Chondrocyte (in vitro differentiated cells): ENCODE data around the gene ATP11A. TPM values are rescaled to one million over a fixed set of nuclear protein-coding genes. Genes with fewer than 3 reads are reported as not detected.

Experiments used
- DNase-seq: peaks from one replicate; pipeline ENCODE4 v3.0.0; 2021; ENCODE audit warnings: mixed read lengths, low spot score
- H3K27ac Mint-ChIP-seq: one replicate; pipeline ENCODE4 v1.8.0; 2021; ENCODE audit warnings: mild to moderate bottlenecking, moderate library complexity, mixed read lengths; ENCODE audit not compliant: unreplicated experiment
- H3K27me3 Mint-ChIP-seq: 2 replicates; pipeline ENCODE4 v1.8.0; 2021; ENCODE audit warnings: low read depth, mixed read lengths
- H3K36me3 Mint-ChIP-seq: 2 replicates; pipeline ENCODE4 v1.8.0; 2021; ENCODE audit warnings: low read depth, mixed read lengths
- H3K4me1 Mint-ChIP-seq: 2 replicates; pipeline ENCODE4 v1.8.0; 2021; ENCODE audit warnings: low read depth, mild to moderate bottlenecking, mixed read lengths
- H3K4me3 Mint-ChIP-seq: one replicate; pipeline ENCODE4 v1.8.0; 2021; ENCODE audit warnings: mild to moderate bottlenecking, moderate library complexity, mixed read lengths; ENCODE audit not compliant: unreplicated experiment
- H3K9me3 Mint-ChIP-seq: 2 replicates; pipeline ENCODE4 v1.8.0; 2021; ENCODE audit warnings: low read depth, mixed read lengths
- total RNA-seq: library from RNA; stranded (reverse); gene quantifications from 3 replicates; pipeline ENCODE4 v1.2.1, GENCODE V29; 2021
- TF ChIP-seq, protein P1 (sequence below): fragments of 200-600 bp; sonication (generic); IDR thresholded peaks from 2 replicates; pipeline ENCODE4 v1.5.0; 2021; ENCODE audit warnings: antibody characterized with exemption, mild to moderate bottlenecking, moderate library complexity

ATP11A gene
- total RNA-seq, 1 donor from 2014 or later = 13.1 TPM

DNA sequence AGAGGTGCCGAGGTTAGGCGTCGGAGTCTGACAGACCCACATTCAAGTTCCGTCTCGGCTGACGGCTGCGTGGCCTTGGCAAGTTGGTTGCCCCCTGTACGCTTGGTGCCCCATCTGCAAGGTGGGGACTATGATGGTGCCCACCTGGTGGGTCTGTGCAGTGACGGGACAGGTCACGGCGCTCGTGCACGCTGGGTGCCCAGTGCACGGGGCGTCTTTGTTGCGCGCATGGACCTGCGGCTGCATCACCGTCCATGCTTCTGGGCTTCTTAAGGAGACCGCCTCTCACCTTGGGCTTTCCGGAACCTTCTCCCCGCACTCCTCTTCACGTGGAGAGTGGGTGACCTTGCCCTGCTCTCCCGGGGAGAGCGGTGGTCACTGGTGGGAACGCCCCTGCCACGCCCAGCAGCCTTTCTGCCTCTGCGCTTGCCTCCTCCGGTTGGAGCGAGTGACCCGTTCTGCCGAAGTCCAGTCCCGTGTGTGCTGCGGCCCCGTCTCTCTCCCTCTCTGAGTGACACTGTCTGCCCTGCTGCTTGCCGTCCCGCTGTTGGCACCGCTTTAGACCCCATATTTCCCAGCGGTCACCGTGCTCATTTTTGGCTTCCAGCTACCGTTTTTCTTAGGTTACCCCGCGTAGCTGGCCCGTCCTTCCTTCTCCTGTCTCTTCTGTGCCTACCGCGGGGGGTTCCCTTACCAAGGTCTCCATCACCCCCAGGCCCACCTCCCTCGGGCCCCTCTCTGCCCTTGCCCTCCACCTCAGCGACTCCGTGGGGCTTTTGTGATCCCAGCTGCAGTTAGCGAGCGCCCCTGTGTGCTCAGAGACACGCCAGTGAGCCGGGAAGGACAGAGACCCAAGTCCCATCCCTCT is 6.4 kb downstream of the ATP11A start:
- no peak overlapping the region for H3K27ac Mint-ChIP-seq
- no peak overlapping the region for H3K4me3 Mint-ChIP-seq
- no peaks in the 10 kb centered on the region for H3K9me3 Mint-ChIP-seq
- TF ChIP-seq, protein P1, sequence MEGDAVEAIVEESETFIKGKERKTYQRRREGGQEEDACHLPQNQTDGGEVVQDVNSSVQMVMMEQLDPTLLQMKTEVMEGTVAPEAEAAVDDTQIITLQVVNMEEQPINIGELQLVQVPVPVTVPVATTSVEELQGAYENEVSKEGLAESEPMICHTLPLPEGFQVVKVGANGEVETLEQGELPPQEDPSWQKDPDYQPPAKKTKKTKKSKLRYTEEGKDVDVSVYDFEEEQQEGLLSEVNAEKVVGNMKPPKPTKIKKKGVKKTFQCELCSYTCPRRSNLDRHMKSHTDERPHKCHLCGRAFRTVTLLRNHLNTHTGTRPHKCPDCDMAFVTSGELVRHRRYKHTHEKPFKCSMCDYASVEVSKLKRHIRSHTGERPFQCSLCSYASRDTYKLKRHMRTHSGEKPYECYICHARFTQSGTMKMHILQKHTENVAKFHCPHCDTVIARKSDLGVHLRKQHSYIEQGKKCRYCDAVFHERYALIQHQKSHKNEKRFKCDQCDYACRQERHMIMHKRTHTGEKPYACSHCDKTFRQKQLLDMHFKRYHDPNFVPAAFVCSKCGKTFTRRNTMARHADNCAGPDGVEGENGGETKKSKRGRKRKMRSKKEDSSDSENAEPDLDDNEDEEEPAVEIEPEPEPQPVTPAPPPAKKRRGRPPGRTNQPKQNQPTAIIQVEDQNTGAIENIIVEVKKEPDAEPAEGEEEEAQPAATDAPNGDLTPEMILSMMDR = no peak
- H3K36me3 Mint-ChIP-seq = peaks cover 2% of the 10 kb centered on the region
- no peak for DNase-seq
- H3K4me1 Mint-ChIP-seq = peaks cover 10% of the 10 kb centered on the region
- H3K27me3 Mint-ChIP-seq = no peaks in the 10 kb centered on the region

DNA sequence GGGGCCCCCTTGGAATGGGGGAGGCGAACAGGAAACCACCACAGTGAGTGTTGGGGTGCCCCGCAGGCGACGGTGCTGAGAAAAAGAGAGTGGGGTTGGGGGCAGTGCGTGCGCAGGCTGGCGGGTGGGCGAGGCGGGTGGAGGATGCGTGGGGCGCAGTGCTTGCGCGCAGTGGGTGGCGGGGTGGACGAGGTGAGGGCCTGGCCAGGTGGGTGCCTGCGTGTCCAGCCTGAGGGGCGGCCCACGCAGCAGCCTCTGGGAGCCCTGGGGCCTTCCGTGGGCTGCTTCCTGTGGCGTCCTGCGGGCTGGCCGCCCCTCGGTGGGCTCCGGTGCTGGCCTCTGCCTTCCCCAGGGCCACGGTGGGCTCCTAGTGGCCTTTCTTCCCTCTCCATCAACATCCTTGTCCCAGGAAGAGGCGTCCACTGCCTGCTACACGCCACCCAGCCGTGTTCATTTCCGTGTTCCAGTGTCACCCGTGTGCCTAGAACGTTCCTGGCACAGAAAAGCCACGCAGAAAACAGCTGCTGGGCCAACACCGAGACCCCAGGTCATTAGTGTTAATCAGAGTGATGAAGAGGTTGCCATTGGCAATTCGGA is 7.1 kb downstream of the ATP11A start:
- H3K27me3 Mint-ChIP-seq = no peaks in the 10 kb centered on the region
- H3K36me3 Mint-ChIP-seq = peaks cover 2% of the 10 kb centered on the region
- H3K9me3 Mint-ChIP-seq = no peaks in the 10 kb centered on the region
- no peak overlapping the region for H3K27ac Mint-ChIP-seq
- H3K4me1 Mint-ChIP-seq = peaks cover 3% of the 10 kb centered on the region
- DNase-seq = no peak
- TF ChIP-seq, protein P1 = no peak
- H3K4me3 Mint-ChIP-seq = no peak overlapping the region

DNA sequence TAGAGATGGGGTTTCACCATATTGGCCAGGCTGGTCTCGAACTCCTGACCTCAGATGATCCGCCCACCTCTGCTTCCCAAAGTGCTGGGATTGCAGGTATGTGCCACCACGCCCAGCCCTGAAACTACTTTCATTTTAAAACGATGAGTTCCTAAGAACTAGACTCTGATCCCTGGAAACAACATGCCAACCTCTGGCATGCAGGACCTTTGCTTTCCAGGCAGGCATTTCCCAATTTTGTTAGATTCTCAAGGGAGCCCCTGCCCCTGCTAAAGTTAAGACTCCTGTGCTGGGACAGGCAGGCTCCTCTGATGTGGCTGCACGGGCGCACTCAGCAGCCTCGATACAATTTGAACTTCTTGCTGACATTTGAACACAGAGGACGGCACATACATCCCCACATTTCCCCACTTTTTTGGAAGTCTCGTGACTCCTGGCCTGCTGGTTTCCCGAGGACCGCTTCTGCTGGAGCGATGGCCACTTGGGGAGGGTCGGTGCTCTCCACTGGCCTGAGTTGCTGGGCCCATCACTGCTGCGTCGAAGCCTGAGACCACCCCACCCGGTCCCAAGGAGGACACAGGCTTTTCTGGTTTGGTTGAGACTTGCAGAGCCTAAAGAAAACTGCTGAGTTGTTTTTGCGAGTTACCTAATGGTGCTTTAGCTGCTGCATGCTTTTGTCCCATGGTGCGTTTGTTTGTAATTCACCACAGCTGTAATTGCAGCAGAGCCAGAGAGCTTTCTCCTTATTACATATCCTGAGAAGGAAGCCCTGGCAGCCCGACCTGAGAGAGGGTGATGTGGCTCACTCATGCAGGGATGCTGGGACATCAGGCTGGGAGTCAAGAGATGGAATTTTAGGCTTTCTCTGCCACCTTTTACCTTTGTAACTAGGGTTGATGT is 8.2 kb downstream of the ATP11A start:
- TF ChIP-seq, protein P1 = no peak
- no peak overlapping the region for H3K4me3 Mint-ChIP-seq

DNA sequence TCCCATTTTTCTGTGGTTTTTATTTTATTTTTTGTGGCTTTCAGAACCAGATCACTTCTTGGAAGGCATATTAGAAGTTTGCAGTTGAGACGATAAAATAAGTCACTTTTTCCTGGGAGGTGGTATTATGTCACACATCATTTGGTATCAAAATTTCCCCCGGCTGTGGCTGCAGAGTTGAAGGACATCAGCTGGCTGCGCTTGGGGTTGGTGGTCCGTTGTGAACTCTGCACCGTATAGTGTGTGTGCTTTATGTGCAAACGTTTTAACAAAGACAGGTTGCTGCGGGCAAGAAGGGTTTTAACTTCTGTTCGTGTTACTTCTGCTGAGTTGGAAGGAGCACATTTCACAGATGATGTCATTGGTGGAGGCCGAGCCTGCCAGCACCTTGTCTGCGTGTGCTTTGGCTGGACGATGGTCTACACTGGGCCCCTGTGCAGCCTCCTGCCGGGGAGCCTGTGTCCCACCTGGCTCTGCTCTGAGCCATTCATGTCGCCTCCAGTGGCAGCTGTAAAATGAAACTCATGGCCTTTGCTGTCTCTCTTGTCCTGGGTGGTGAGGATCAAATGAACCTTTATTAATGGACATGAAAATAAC is 9.6 kb downstream of the ATP11A start:
- H3K4me3 Mint-ChIP-seq = no peak overlapping the region
- TF ChIP-seq, protein P1 = no peak
- H3K36me3 Mint-ChIP-seq = peaks cover 2% of the 10 kb centered on the region
- H3K27me3 Mint-ChIP-seq = no peaks in the 10 kb centered on the region
- DNase-seq = no peak
- no peaks in the 10 kb centered on the region for H3K4me1 Mint-ChIP-seq
- no peak overlapping the region for H3K27ac Mint-ChIP-seq
- no peaks in the 10 kb centered on the region for H3K9me3 Mint-ChIP-seq

More for the DNA sequence above, 8.2 kb downstream of the ATP11A start:
- no peaks in the 10 kb centered on the region for H3K4me1 Mint-ChIP-seq
- peaks cover 2% of the 10 kb centered on the region for H3K36me3 Mint-ChIP-seq
- no peaks in the 10 kb centered on the region for H3K9me3 Mint-ChIP-seq
- H3K27me3 Mint-ChIP-seq = no peaks in the 10 kb centered on the region
- no peak overlapping the region for H3K27ac Mint-ChIP-seq
- no peak for DNase-seq
